GM18505 (cell line): ENCODE results near the gene FABP7.

Experiments used
- ATAC-seq: cut with Tn5 transposase; IDR thresholded peaks from one replicate; pipeline ENCODE4 v1.9.1; 2021; ENCODE audit not compliant: unreplicated experiment
- POLR2A ChIP-seq: IDR thresholded peaks from 4 replicates; pipeline ENCODE4 v1.6.1; 2011; ENCODE audit warnings: borderline replicate concordance; ENCODE audit not compliant: insufficient read depth, insufficient read length; ENCODE audit errors: extremely low read depth

The FABP7 gene

GRCh38 chr6:122792766-122793165 lies 13.2 kb downstream of the FABP7 start:
- no peak for ATAC-seq
- no peak for TF ChIP-seq POLR2A

- no peak for ATAC-seq
- no peak for TF ChIP-seq POLR2A
Observed at GRCh38 chr6:122797537-122797936, 18.0 kb downstream of the FABP7 start.

GRCh38 chr6:122798099-122798641 lies 18.7 kb downstream of the FABP7 start:
- ATAC-seq = peak; percentile 95
- no peak for TF ChIP-seq POLR2A

DNA sequence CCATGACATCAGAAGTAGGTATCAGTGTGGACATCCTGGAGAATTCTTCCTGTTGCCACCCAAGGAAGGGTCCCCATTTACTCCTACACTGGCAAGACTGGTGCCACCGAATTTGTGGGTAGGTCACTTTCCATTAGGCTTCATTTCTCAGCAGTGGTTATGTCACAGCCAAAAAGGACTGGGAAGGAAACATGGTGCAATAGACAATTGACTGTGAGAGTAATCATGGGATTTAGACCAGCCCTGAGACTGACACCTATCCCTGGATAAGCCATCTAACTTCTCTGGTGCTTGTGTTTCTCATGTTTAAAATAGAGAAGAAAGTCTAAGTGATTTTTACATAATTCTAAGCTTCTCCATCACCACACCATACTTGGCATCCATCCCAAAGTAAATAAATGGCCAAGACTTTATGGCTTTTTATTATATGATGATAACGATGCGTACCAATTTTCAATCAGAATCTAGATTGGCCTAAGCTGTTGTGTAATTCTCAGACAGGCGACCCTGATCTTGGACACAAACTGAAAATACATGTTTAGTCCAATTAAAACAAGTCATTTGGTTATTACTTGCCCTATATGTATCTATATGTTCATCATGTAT lies 19.7 kb downstream of the FABP7 start:
- ATAC-seq = no peak
- no peak for TF ChIP-seq POLR2A

DNA sequence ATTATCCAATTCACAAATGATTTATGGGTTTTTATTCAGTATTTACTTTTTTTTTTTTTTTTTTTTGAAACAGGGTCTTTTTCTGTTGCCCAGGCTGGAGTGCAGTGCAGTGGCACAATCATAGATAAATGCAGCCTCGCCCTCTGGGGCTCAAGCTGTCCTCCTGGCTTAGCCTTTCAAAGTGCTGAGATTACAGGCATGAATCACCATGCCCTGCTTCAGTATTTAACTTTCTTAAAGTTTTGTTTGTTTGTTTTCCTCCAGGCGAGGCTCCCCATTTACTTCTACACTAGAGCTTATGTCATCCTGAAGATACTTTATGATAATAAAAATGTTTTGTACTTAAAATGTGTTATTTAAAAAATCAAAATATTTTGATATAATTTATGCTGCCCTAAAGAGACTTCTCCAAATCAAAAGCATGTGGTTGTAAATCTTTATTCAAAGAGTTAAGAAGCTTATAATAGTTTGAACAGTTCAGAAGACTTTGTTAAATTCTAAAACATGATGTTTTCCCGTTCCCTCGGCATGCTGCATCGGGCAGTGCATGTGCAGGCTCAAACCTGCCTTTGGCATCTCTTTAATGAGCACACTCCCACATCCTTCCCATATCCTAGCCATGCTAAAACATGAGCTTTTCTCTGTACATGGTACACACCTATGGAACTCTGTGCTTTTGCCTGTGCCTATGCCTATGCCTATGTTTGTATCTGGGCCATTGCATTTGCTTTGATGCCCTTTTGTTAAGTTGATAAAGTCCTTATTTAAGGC lies 20.6 kb downstream of the FABP7 start:
- TF ChIP-seq POLR2A = no peak
- no peak for ATAC-seq

- no peak for TF ChIP-seq POLR2A
- no peak for ATAC-seq
Observed at GRCh38 chr6:122800906-122801305, 21.4 kb downstream of the FABP7 start.

GRCh38 chr6:122801397-122801796 lies 21.9 kb downstream of the FABP7 start:
- no peak for ATAC-seq
- no peak for TF ChIP-seq POLR2A

- no peak for TF ChIP-seq POLR2A
- ATAC-seq = no peak
Observed at GRCh38 chr6:122803171-122803661, 23.7 kb downstream of the FABP7 start.

GRCh38 chr6:122804962-122805485 lies 25.5 kb downstream of the FABP7 start:
- ATAC-seq = no peak
- no peak for TF ChIP-seq POLR2A

DNA sequence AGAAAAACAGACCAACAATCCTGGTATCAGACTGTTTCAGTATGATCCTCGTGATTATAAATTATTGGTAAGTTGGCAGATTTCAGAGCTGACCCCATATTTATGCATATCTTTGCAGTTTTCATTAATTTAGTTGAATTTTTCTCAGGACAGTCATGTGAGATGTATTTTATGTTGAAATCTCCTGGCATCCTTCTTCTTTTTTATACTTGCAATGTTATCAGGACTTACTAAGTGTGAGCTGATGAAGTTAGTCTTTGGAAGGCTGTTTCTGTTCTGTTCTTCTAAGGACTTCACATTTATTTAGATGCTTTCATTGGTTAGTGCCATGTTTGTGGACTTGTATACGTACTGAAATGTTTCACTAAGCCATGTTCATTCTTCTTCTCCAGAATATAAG lies 26.8 kb downstream of the FABP7 start:
- ATAC-seq = no peak
- TF ChIP-seq POLR2A = no peak

GRCh38 chr6:122808121-122808885 lies 28.8 kb downstream of the FABP7 start:
- TF ChIP-seq POLR2A = no peak
- no peak for ATAC-seq

GRCh38 chr6:122809001-122809400 lies 29.5 kb downstream of the FABP7 start:
- no peak for ATAC-seq
- no peak for TF ChIP-seq POLR2A

- no peak for ATAC-seq
- no peak for TF ChIP-seq POLR2A
Observed at GRCh38 chr6:122809691-122810090, 30.2 kb downstream of the FABP7 start.

- no peak for ATAC-seq
Observed at GRCh38 chr6:122810189-122810588, 30.7 kb downstream of the FABP7 start.

GRCh38 chr6:122817358-122817757 lies 37.8 kb downstream of the FABP7 start:
- TF ChIP-seq POLR2A = no peak
- ATAC-seq = no peak

More at GRCh38 chr6:122810189-122810588, 30.7 kb downstream of the FABP7 start:
- no peak for TF ChIP-seq POLR2A
